ENCODE data around the gene TOPAZ1. TPM values are rescaled to one million over a fixed set of nuclear protein-coding genes. Genes with fewer than 3 reads are reported as not detected.

Gene TOPAZ1
- total RNA-seq, 4 donors from 2014 or later: not detected

DNA sequence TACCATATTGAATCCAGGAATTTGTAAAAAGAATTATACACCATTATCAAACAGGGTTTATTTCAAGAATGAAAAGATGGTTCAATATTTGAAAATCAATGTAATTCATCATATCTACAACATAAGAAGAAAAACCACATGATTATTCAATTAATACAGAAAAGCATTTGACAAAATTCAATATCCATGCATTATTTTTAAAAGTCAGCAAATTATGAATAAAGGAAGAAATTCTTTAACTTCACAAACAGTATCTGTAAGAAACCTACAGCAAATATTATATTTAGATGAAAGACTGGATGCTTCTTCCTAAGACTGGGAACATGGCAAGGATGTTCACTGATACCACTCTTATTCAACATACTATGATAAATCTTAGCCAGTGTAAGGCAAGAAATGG, 55.6 kb downstream of the TOPAZ1 start:
- Histone ChIP-seq H3K4me1 (no peaks in the 10 kb centered on the region), H3K27me3 (peaks cover 12% of the 10 kb centered on the region), H3K27ac (no peak overlapping the region), H3K4me3 (no peak overlapping the region), H3K36me3 (no peaks in the 10 kb centered on the region), H3K9me3 (no peaks in the 10 kb centered on the region)
- no peak for DNase-seq
- TF ChIP-seq POLR2A (IDR thresholded peaks at IDR 0.05) (no peak), EP300 (IDR thresholded peaks at IDR 0.05; ENCODE audit: low read depth) (no peak)
- in situ Hi-C loops (cut with MboI; ENCODE audit: low pct_ligation_motif_present in 1 of 4, low pct_unique_long_range_greater_than_20kb in 1 of 4, low sequenced_read_pairs in 3 of 4): no loop called here
- intact Hi-C loops (cut with DNase I; ENCODE audit: low total_unique reads): no loop called here

DNA sequence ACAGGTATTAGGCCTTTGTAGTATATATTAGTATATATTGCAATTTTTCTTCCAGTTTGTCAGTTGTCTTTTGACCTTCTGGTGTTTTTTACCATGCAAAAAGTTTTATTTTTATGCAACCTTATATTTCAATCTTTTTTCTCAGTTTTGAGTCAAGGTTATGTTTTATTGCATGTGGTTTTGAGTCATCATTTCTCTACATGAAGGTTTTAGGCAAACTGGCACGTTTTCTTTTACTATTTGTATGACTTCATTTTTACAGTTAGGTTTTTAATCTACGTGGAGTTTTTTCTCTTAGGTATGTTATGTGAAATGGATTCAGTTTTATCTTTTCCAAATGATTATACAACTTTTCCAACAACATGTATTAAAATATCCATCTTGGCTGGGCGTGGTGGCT, 60.1 kb downstream of the TOPAZ1 start:
- H3K27ac ChIP-seq: no peak overlapping the region
- H3K27me3 ChIP-seq: peaks cover 6% of the 10 kb centered on the region
- no peaks in the 10 kb centered on the region for H3K36me3 ChIP-seq
- no peaks in the 10 kb centered on the region for H3K9me3 ChIP-seq
- TF ChIP-seq EP300 (IDR thresholded peaks at IDR 0.05; ENCODE audit: low read depth) (no peak), POLR2A (IDR thresholded peaks at IDR 0.05) (no peak), POLR2AphosphoS5 (IDR thresholded peaks at IDR 0.05) (no peak)
- TF ChIP-seq, protein P1, sequence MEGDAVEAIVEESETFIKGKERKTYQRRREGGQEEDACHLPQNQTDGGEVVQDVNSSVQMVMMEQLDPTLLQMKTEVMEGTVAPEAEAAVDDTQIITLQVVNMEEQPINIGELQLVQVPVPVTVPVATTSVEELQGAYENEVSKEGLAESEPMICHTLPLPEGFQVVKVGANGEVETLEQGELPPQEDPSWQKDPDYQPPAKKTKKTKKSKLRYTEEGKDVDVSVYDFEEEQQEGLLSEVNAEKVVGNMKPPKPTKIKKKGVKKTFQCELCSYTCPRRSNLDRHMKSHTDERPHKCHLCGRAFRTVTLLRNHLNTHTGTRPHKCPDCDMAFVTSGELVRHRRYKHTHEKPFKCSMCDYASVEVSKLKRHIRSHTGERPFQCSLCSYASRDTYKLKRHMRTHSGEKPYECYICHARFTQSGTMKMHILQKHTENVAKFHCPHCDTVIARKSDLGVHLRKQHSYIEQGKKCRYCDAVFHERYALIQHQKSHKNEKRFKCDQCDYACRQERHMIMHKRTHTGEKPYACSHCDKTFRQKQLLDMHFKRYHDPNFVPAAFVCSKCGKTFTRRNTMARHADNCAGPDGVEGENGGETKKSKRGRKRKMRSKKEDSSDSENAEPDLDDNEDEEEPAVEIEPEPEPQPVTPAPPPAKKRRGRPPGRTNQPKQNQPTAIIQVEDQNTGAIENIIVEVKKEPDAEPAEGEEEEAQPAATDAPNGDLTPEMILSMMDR (IDR thresholded peaks at IDR 0.05): no peak
- H3K4me3 ChIP-seq: no peak overlapping the region
- DNase-seq: no peak
- intact Hi-C loops (cut with DNase I; ENCODE audit: low total_unique reads): no loop called here
- in situ Hi-C loops (cut with MboI; ENCODE audit: low pct_ligation_motif_present in 1 of 4, low pct_unique_long_range_greater_than_20kb in 1 of 4, low sequenced_read_pairs in 3 of 4): no loop called here
- H3K4me1 ChIP-seq: no peaks in the 10 kb centered on the region
- 64 to 76% methylated on average over 3 of the region's 3 CpGs for WGBS, 2 donors (ENCODE audit: low coverage in 1 of 2)

DNA sequence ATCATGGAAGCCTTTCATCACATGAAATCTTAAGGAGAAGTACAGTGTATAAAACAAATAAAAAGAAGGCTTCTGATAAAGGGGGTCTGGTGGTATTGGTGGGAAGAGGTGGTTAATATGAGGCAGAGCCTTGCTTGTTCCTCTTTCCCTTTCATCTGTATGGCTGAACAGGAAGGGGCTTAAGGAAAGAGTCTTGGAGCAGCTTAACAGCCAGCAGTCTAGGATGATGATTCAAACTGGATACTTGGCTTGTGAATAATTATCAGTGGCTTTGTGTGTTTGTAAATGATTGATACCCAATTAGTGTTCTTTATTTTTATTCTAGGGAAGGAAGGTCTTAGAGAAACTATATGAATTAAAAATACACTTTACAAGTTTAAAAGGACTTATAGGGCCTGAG, 67.8 kb downstream of the TOPAZ1 start:
- no peaks in the 10 kb centered on the region for H3K27me3 ChIP-seq
- TF ChIP-seq, protein P1 (IDR thresholded peaks at IDR 0.05): no peak
- no peak for TF ChIP-seq POLR2A (IDR thresholded peaks at IDR 0.05)
- no peak for TF ChIP-seq EP300 (IDR thresholded peaks at IDR 0.05; ENCODE audit: low read depth)
- TF ChIP-seq POLR2AphosphoS5 (IDR thresholded peaks at IDR 0.05): no peak
- no peak overlapping the region for H3K27ac ChIP-seq
- in situ Hi-C loops (cut with MboI; ENCODE audit: low pct_ligation_motif_present in 1 of 4, low pct_unique_long_range_greater_than_20kb in 1 of 4, low sequenced_read_pairs in 3 of 4) (no loop called here), intact Hi-C loops (cut with DNase I; ENCODE audit: low total_unique reads) (no loop called here)
- no peaks in the 10 kb centered on the region for H3K9me3 ChIP-seq
- no peak overlapping the region for H3K4me3 ChIP-seq
- no peaks in the 10 kb centered on the region for H3K36me3 ChIP-seq
- H3K4me1 ChIP-seq: no peaks in the 10 kb centered on the region
- DNase-seq: no peak

DNA sequence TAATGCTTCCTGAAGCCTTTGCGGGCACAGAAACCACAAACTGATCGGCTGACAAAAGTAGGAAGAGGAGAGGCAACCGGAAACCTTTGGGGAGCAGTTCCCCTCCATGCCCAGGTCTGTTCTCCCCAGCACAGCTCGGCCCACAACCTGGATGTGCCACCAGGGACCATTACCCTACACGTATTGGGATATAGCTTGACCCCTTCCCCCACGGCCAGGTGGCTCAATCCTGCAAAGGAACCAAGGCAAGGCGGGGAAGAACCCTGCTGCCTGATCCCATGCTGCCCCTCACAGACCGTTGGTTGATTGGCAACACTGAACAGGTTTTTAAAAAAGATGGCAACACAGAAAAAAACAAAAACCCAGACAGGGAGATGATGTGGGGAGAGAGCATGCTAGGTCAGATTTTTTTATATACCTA, 77.2 kb downstream of the TOPAZ1 start:
- H3K9me3 ChIP-seq: no peaks in the 10 kb centered on the region
- DNase-seq: no peak

DNA sequence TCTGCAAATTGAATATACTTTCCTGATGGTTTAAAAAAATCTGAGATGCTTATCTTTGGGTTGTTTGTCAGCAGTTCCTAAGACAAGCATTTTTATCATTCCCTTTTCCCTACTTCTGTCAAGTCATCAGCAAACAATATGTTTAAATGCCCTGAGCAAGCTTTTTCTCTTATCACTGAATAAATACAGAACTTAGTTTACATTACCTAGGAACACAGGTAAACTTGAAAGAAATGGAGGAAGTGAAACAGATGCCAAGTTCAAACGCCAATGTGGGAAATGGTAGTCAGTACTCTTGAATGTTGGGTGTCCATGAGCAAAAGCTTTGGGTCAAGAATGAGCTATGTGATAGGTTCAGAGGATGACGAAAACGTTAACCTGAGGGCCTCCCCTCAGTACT, 79.6 kb downstream of the TOPAZ1 start:
- 31 to 42% methylated on average over 3 of the region's 3 CpGs for WGBS, 2 donors (ENCODE audit: low coverage in 1 of 2)
- H3K36me3 ChIP-seq: no peaks in the 10 kb centered on the region
- no peaks in the 10 kb centered on the region for H3K9me3 ChIP-seq
- H3K27ac ChIP-seq: no peak overlapping the region
- in situ Hi-C loops (cut with MboI; ENCODE audit: low pct_ligation_motif_present in 1 of 4, low pct_unique_long_range_greater_than_20kb in 1 of 4, low sequenced_read_pairs in 3 of 4) (no loop called here), intact Hi-C loops (cut with DNase I; ENCODE audit: low total_unique reads) (no loop called here)
- no peak overlapping the region for H3K4me3 ChIP-seq
- H3K4me1 ChIP-seq: peaks cover 0 to 8% (median 0%) of the 10 kb centered on the region in 4 donors
- DNase-seq: no peak
- TF ChIP-seq EP300 (IDR thresholded peaks at IDR 0.05; ENCODE audit: low read depth): no peak
- no peak for TF ChIP-seq POLR2AphosphoS5 (IDR thresholded peaks at IDR 0.05)
- TF ChIP-seq POLR2A (IDR thresholded peaks at IDR 0.05): no peak
- TF ChIP-seq, protein P1 (IDR thresholded peaks at IDR 0.05): no peak
- peaks cover 5% of the 10 kb centered on the region for H3K27me3 ChIP-seq

More for the DNA sequence above, 77.2 kb downstream of the TOPAZ1 start:
- Histone ChIP-seq H3K4me1 (peaks cover 0 to 8% (median 0%) of the 10 kb centered on the region in 4 donors), H3K4me3 (no peak overlapping the region), H3K27me3 (peaks cover 5% of the 10 kb centered on the region), H3K27ac (no peak overlapping the region), H3K36me3 (no peaks in the 10 kb centered on the region)
- intact Hi-C loops (cut with DNase I; ENCODE audit: low total_unique reads): no loop called here
- in situ Hi-C loops (cut with MboI; ENCODE audit: low pct_ligation_motif_present in 1 of 4, low pct_unique_long_range_greater_than_20kb in 1 of 4, low sequenced_read_pairs in 3 of 4): no loop called here
- TF ChIP-seq, protein P1 (IDR thresholded peaks at IDR 0.05): no peak
- TF ChIP-seq POLR2AphosphoS5 (IDR thresholded peaks at IDR 0.05) (no peak), POLR2A (IDR thresholded peaks at IDR 0.05) (no peak), EP300 (IDR thresholded peaks at IDR 0.05; ENCODE audit: low read depth) (no peak)
- WGBS, 2 donors (ENCODE audit: low coverage in 1 of 2): 49 to 64% methylated on average over 8 of the region's 8 CpGs

Data from transverse colon (tissue), 4 donors.